Tibial nerve (tissue), 4 donors: ENCODE data around the gene VRK1.

Source experiments
- CTCF ChIP-seq, 5 experiments: fragments of 200-600 bp in 3 of 5; fragments of 450-650 bp in 2 of 5; sonication (generic) in 3 of 5; IDR thresholded peaks; one replicate each; pipeline ENCODE4 v1.5.1; 2016 to 2019; ENCODE audit warnings: antibody characterized with exemption in 5 of 5, mild to moderate bottlenecking in 3 of 5, moderate library complexity in 2 of 5
- EP300 ChIP-seq, 2 donors: sonication (generic); formaldehyde crosslinking; IDR thresholded peaks; one replicate each; pipeline ENCODE4 v1.6.1; 2017; ENCODE audit warnings: antibody characterized with exemption in 2 of 2, mild to moderate bottlenecking in 1 of 2
- POLR2A ChIP-seq, 2 donors: fragments of 450-650 bp; IDR thresholded peaks; one replicate each; pipeline ENCODE4 v1.6.1; 2017; ENCODE audit warnings: antibody characterized with exemption in 2 of 2, mild to moderate bottlenecking in 2 of 2, moderate library complexity in 2 of 2

- TF ChIP-seq CTCF (IDR thresholded peaks at IDR 0.05) (no peak), POLR2A (IDR thresholded peaks at IDR 0.05) (no peak), EP300 (IDR thresholded peaks at IDR 0.05) (no peak)
Observed at GRCh38 chr14:96799489-96800054, 2.4 kb downstream of the VRK1 start.
